HepG2 (cell line): Measurements from ENCODE around the gene DHH. TPM values are rescaled to one million over a fixed set of nuclear protein-coding genes. Genes with fewer than 3 reads are reported as not detected.
A peak's percentile ranks its signal among the peaks of the same experiment; 100 is the strongest.

Experiments used
- ATAC-seq: fragments of 200-7000 bp; cut with Tn5 transposase; 3 replicates; pipeline ENCODE4 v1.9.1; 2020; ENCODE audit warnings: mild to moderate bottlenecking, moderate library complexity
- BruUV-seq: library from RNA; stranded (reverse); fragments of 400-500 nt; replicated peaks from 2 replicates; lab custom pipeline; 2021; lab: Mats Ljungman, UMichigan
- CTCF ChIA-PET: fragments of 300-600 bp; formaldehyde crosslinking; extraction: SDS; loops from one replicate; lab custom pipeline; 2021; ENCODE audit warnings: low total read pairs, inconsistent platforms, low intra/inter-chr PET ratio; lab: Yijun Ruan, JAX
- POLR2A ChIA-PET: fragments of 350-600 bp; sonication (Branson Sonifier 250); formaldehyde crosslinking; loops from one replicate; lab custom pipeline; 2020; ENCODE audit warnings: antibody characterized with exemption, inconsistent platforms; lab: Yijun Ruan, JAX
- DNase-seq: peaks from one replicate; pipeline ENCODE4 v3.0.0-alpha.2; 2015; ENCODE audit warnings: low spot score
- FAIRE-seq: peaks from 3 replicates; lab custom pipeline; 2011; peaks lifted over from hg19 to GRCh38; lab: Jason Lieb, UNC
- H2AFZ ChIP-seq: one replicate; pipeline ENCODE4 v1.6.1; 2011; ENCODE audit warnings: low read length, inconsistent platforms
- H3K27ac ChIP-seq: fragments of 300-600 bp; 3 replicates; pipeline ENCODE4 v1.8.0; 2011; ENCODE audit warnings: mixed run types, mild to moderate bottlenecking, mixed read lengths, low read length, inconsistent platforms; ENCODE audit not compliant: insufficient read depth; ENCODE audit errors: extremely low read length
- H3K27me3 ChIP-seq, 2 experiments: fragments of 200-600 bp in 1 of 2; 2 replicates in 1 of 2; 3 replicates in 1 of 2; pipeline versions ENCODE4 v1.6.0 to v1.8.0; 2011; ENCODE audit warnings: low read length in 2 of 2, mild to moderate bottlenecking in 2 of 2, moderate library complexity in 2 of 2, inconsistent platforms in 1 of 2; ENCODE audit not compliant: insufficient read depth in 2 of 2, control insufficient read depth in 1 of 2
- H3K36me3 ChIP-seq, 2 experiments: fragments of 200-600 bp in 1 of 2; replicated peaks in 1 of 2; 2 replicates in 1 of 2; 3 replicates in 1 of 2; pipeline versions ENCODE4 v1.5.1 to v1.8.0; 2011; ENCODE audit warnings: low read length in 2 of 2, inconsistent platforms in 1 of 2; ENCODE audit not compliant: insufficient read depth in 2 of 2, control insufficient read depth in 1 of 2
- H3K4me1 ChIP-seq: 2 replicates; pipeline ENCODE4 v1.5.1; 2012; ENCODE audit warnings: low read length, inconsistent platforms; ENCODE audit not compliant: insufficient read depth
- H3K4me2 ChIP-seq: 2 replicates; pipeline ENCODE4 v1.6.0; 2011; ENCODE audit warnings: low read depth, low read length, inconsistent platforms
- H3K4me3 ChIP-seq, 3 experiments: fragments of 200-600 bp in 1 of 3; sonication (generic), shearing (Covaris generic) in 1 of 3; replicated peaks in 1 of 3; 2 replicates each; pipeline ENCODE4 v1.5.1; 2011 to 2016; ENCODE audit warnings: low read length in 3 of 3, inconsistent platforms in 2 of 3, low read depth in 2 of 3, mild to moderate bottlenecking in 2 of 3, control low read depth in 1 of 3, mixed read lengths in 1 of 3; ENCODE audit not compliant: insufficient read depth in 1 of 3
- H3K79me2 ChIP-seq: one replicate; pipeline ENCODE4 v1.6.1; 2011; ENCODE audit warnings: low read length, inconsistent platforms; ENCODE audit not compliant: insufficient read depth
- H3K9ac ChIP-seq: 2 replicates; pipeline ENCODE4 v1.6.0; 2011; ENCODE audit warnings: mild to moderate bottlenecking, low read depth, low read length, inconsistent platforms; ENCODE audit not compliant: insufficient read depth
- H3K9me3 ChIP-seq: 2 replicates; pipeline ENCODE4 v1.5.1; 2012; ENCODE audit warnings: mild to moderate bottlenecking, low read length
- H4K20me1 ChIP-seq: 2 replicates; pipeline ENCODE4 v1.6.0; 2011; ENCODE audit warnings: inconsistent platforms, mild to moderate bottlenecking, low read length, moderate library complexity; ENCODE audit not compliant: insufficient read depth
- BRCA1 ChIP-seq: sonication (generic); formaldehyde crosslinking; IDR thresholded peaks from 2 replicates; pipeline ENCODE4 v1.4.0; 2020; ENCODE audit warnings: missing genetic modification reagents
- HCFC1 ChIP-seq: fragments of 150-350 bp; IDR thresholded peaks from 2 replicates; pipeline ENCODE4 v1.6.1; 2014; ENCODE audit warnings: low read depth, low read length
- HNRNPK ChIP-seq: fragments of 200-400 bp; formaldehyde crosslinking; IDR thresholded peaks from 2 replicates; pipeline ENCODE4 v1.6.1; 2018; ENCODE audit warnings: low read length, low read depth, moderate library complexity, mild to moderate bottlenecking; ENCODE audit not compliant: poor library complexity, severe bottlenecking
- HOXD1 ChIP-seq: sonication (generic); formaldehyde crosslinking; IDR thresholded peaks from 2 replicates; pipeline ENCODE4 v1.5.0; 2020; ENCODE audit warnings: missing genetic modification reagents
- MXD3 ChIP-seq: IDR thresholded peaks from 2 replicates; pipeline ENCODE4 v1.6.1; 2016; ENCODE audit warnings: mild to moderate bottlenecking, missing biosample characterization, missing genetic modification reagents
- NFIC ChIP-seq: IDR thresholded peaks from 2 replicates; pipeline ENCODE4 v1.6.1; 2012; ENCODE audit warnings: mild to moderate bottlenecking, low read length, inconsistent platforms
- NFRKB ChIP-seq: fragments of 450-650 bp; IDR thresholded peaks from 2 replicates; pipeline ENCODE4 v1.6.1; 2017
- NKX3-1 ChIP-seq: sonication (generic); formaldehyde crosslinking; IDR thresholded peaks from 2 replicates; pipeline ENCODE4 v1.5.0; 2020; ENCODE audit warnings: missing genetic modification reagents
- PITX1 ChIP-seq: sonication (generic); formaldehyde crosslinking; IDR thresholded peaks from 2 replicates; pipeline ENCODE4 v1.5.1; 2020; ENCODE audit warnings: mild to moderate bottlenecking, missing genetic modification reagents
- POLR2A ChIP-seq, 2 experiments: IDR thresholded peaks; 2 replicates each; pipeline ENCODE4 v1.6.1; 2011; ENCODE audit warnings: low read depth in 2 of 2, low read length in 2 of 2, mild to moderate bottlenecking in 1 of 2, moderate library complexity in 1 of 2; ENCODE audit not compliant: insufficient read depth in 1 of 2
- POLR2AphosphoS5 ChIP-seq: IDR thresholded peaks from 2 replicates; pipeline ENCODE4 v1.6.1; 2012; ENCODE audit warnings: low read depth, low read length
- POLR2G ChIP-seq: fragments of 200-400 bp; formaldehyde crosslinking; IDR thresholded peaks from 2 replicates; pipeline ENCODE4 v1.6.1; 2018; ENCODE audit warnings: mild to moderate bottlenecking, low read depth, low read length, moderate library complexity
- RBFOX2 ChIP-seq: fragments of 200-400 bp; formaldehyde crosslinking; IDR thresholded peaks from 2 replicates; pipeline ENCODE4 v1.6.1; 2017; ENCODE audit warnings: low read depth, mild to moderate bottlenecking, low read length
- RBM22 ChIP-seq: fragments of 200-400 bp; formaldehyde crosslinking; optimal IDR thresholded peaks from 2 replicates; pipeline ENCODE3; 2017; ENCODE audit warnings: mild to moderate bottlenecking, low read length, moderate library complexity
- REL ChIP-seq: sonication (generic); formaldehyde crosslinking; conservative IDR thresholded peaks from 2 replicates; pipeline ENCODE4 v1.8.0; 2022; ENCODE audit warnings: mild to moderate bottlenecking, missing genetic modification reagents, moderate library complexity
- SRSF4 ChIP-seq: fragments of 200-400 bp; formaldehyde crosslinking; IDR thresholded peaks from one replicate; pipeline ENCODE4 v1.6.1; 2018; ENCODE audit warnings: mild to moderate bottlenecking, low read depth, low read length, moderate library complexity; ENCODE audit not compliant: poor library complexity, severe bottlenecking
- SYNCRIP ChIP-seq: fragments of 200-400 bp; formaldehyde crosslinking; IDR thresholded peaks from 2 replicates; pipeline ENCODE4 v1.6.1; 2018; ENCODE audit warnings: mild to moderate bottlenecking, low read depth, low read length; ENCODE audit not compliant: insufficient read depth
- TMF1 ChIP-seq: sonication (generic); formaldehyde crosslinking; IDR thresholded peaks from 2 replicates; pipeline ENCODE4 v1.8.1; 2022; ENCODE audit warnings: low read depth, missing genetic modification reagents
- ZC3H13 ChIP-seq: sonication (generic); formaldehyde crosslinking; IDR thresholded peaks from 2 replicates; pipeline ENCODE4 v1.8.1; 2023; ENCODE audit warnings: mild to moderate bottlenecking, missing genetic modification reagents, moderate library complexity
- WGBS: methylation state at CpG from one replicate; pipeline ENCODE4 v1.1.6; 2017; ENCODE audit warnings: low lambda C conversion rate; 5-methylcytosine and 5-hydroxymethylcytosine counted together
- in situ Hi-C: cut with HindIII; loops from 2 replicates; pipeline ENCODE4 v1.10.0; 2017; ENCODE audit warnings: low pct_unique_long_range_greater_than_20kb; ENCODE audit not compliant: extremely low pct_ligation_motif_present
- intact Hi-C: fragments of 100-400 bp; cut with micrococcal nuclease; formaldehyde crosslinking; loops from one replicate; pipeline ENCODE4 v1.10.0; 2022; ENCODE audit not compliant: unreplicated experiment
- polyA plus RNA-seq, 8 experiments: library from polyadenylated mRNA; depleted of rRNA in 3 of 8; stranded (reverse) in 7 of 8; unstranded in 1 of 8; fragments of >200 nt; fragmentation: Illumina TruSeq in 4 of 8; extraction: Trizol in 4 of 8; gene quantifications; 2 replicates each; pipeline versions ENCODE4 v1.2.1 to v1.2.3, GENCODE V29; 2011 to 2016; ENCODE audit warnings: low read depth in 4 of 8, missing spikeins in 1 of 8, mixed read lengths in 1 of 8; ENCODE audit not compliant: insufficient read depth in 1 of 8
- total RNA-seq, 5 experiments: library from RNA; depleted of rRNA; stranded (reverse); fragments of >200 nt; fragmentation: Illumina TruSeq; extraction: Trizol; gene quantifications; 2 replicates each; pipeline ENCODE4 v1.2.3, GENCODE V29; 2016; ENCODE audit warnings: low read depth in 1 of 5
- TF ChIP-seq, protein P1 (sequence below): sonication (generic); formaldehyde crosslinking; IDR thresholded peaks from 2 replicates; pipeline ENCODE4 v1.8.0; 2022; ENCODE audit warnings: mild to moderate bottlenecking, missing genetic modification reagents, borderline replicate concordance
- TF ChIP-seq, protein P2 (sequence below): sonication (generic); formaldehyde crosslinking; IDR thresholded peaks from 2 replicates; pipeline ENCODE4 v1.4.0; 2020; ENCODE audit warnings: mild to moderate bottlenecking, missing genetic modification reagents

The DHH gene
- total and polyA plus RNA-seq, 2 of the 13 experiments (the other 11 are each of a cell fraction or from before 2014, with no cell fraction given), result not detected

DNA sequence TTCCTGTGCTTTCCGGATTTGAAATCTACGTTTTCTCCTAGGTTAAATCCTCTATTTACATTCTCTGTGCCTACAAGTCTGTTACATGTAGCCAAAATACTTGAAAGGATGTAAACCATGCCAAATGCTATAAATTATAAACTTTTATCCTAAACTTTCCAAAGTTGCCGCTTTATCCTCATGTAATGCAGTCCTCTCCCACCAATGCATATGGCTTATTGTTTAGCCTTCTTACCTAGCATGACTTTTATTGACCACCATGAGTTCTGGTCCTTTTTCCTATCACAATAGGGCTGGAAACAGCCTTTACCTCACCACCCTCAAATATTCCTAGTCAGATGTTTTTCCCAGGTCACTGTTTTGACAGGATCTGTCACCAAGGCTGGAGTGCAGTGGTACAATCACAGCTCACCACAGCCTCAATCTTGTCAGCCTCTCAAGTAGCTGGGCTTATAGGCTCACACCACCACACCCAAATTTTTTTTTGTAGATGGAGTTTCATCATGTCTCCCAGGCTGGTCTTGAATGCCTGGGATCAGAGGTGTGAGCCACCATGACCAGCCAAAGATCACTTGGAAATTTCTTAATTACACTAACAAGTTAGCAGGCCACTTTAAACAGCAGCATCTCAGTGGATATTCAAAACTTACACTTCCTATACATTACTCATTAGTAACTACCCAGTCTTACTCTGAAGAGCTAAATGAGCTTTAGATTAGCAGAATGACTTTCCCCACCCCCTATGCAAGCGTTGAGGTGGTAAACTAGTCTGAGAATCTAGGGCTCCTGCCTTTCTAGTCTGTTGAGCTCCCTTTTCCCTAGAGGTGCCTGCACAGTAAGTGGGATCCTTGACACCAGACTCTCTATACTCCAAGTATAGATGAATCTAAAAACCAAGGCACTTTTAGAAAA is 32.5 kb upstream of the DHH start:
- no peak for ATAC-seq

More for the DNA sequence above, 32.5 kb upstream of the DHH start:
- H3K9ac ChIP-seq, result no peak overlapping the region
- BruUV-seq, result no TSS peak
- H3K27me3 ChIP-seq, result no peaks in the 10 kb centered on the region
- H3K36me3 ChIP-seq, result peaks cover 7 to 23% of the 10 kb centered on the region in 2 experiments
- no peak overlapping the region for H3K27ac ChIP-seq
- peaks cover 25% of the 10 kb centered on the region for H3K4me1 ChIP-seq
- H3K4me3 ChIP-seq, result no peak overlapping the region
- ChIA-PET CTCF (no interaction called here), POLR2A (no interaction called here)
- in situ Hi-C loops, result no loop called here
- H3K4me2 ChIP-seq, result no peak overlapping the region
- FAIRE-seq, result no peak
- peaks cover 19% of the 10 kb centered on the region for H3K79me2 ChIP-seq
- TF ChIP-seq PITX1, result no peak
- TF ChIP-seq SYNCRIP, result no peak
- no peak for TF ChIP-seq HNRNPK
- TF ChIP-seq POLR2AphosphoS5, result peak; percentile 67
- TF ChIP-seq TMF1 (CRISPR knock-in tag), result no peak
- no peak for TF ChIP-seq NFRKB
- TF ChIP-seq BRCA1 (CRISPR knock-in tag), result no peak
- no peak for TF ChIP-seq REL (CRISPR knock-in tag)
- TF ChIP-seq SRSF4, result no peak
- TF ChIP-seq POLR2G, result peak; percentile 65; the same call in 1 of the 2 replicates
- no peak for TF ChIP-seq HCFC1
- TF ChIP-seq MXD3, result no peak
- TF ChIP-seq HOXD1 (CRISPR knock-in tag), result no peak
- TF ChIP-seq ZC3H13 (CRISPR knock-in tag), result peak; percentile 30; the same call in 1 of the 2 replicates
- TF ChIP-seq POLR2A (IDR thresholded peaks at IDR 0.05; ENCODE audit: insufficient read depth in 1 of 2, low read depth in 2 of 2, low read length in 2 of 2), result peak; percentile 24 to 68; a peak in 3 of 4 replicates
- TF ChIP-seq, protein P1, sequence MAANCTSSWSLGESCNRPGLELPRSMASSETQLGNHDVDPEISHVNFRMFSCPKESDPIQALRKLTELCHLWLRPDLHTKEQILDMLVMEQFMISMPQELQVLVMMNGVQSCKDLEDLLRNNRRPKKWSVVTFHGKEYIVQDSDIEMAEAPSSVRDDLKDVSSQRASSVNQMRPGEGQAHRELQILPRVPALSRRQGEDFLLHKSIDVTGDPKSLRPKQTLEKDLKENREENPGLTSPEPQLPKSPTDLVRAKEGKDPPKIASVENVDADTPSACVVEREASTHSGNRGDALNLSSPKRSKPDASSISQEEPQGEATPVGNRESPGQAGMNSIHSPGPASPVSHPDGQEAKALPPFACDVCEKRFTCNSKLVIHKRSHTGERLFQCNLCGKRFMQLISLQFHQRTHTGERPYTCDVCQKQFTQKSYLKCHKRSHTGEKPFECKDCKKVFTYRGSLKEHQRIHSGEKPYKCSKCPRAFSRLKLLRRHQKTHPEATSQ (CRISPR knock-in tag), result no peak
- TF ChIP-seq RBFOX2, result peak; percentile 35; the same call in 1 of the 2 replicates
- TF ChIP-seq, protein P2, sequence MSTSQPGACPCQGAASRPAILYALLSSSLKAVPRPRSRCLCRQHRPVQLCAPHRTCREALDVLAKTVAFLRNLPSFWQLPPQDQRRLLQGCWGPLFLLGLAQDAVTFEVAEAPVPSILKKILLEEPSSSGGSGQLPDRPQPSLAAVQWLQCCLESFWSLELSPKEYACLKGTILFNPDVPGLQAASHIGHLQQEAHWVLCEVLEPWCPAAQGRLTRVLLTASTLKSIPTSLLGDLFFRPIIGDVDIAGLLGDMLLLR (CRISPR knock-in tag), result no peak
- peak; percentile 47; the same call in 1 of the 2 replicates for TF ChIP-seq NFIC
- TF ChIP-seq NKX3-1, result no peak
- peak; percentile 94 for TF ChIP-seq RBM22
- TF ChIP-seq, all 625 proteins: peak for 7
- no peaks in the 10 kb centered on the region for H3K9me3 ChIP-seq
- 95% methylated on average over 4 of the region's 4 CpGs for WGBS
- no peak overlapping the region for H2AFZ ChIP-seq
- peaks cover 17% of the 10 kb centered on the region for H4K20me1 ChIP-seq
- DNase-seq, result no peak
- intact Hi-C loops, result loop anchor here (10.0 kb wide), 1 partner anchor 1898 kb away; the partner anchor contains the start of gene SLC11A2
